Stimulated activated CD8-positive, alpha-beta memory T cell treated with anti-CD3 and anti-CD28 coated beads, Interleukin-4, amount 100 ng/mL, for 4 hours (primary cell): ENCODE results near the gene TCFL5.

Experiments used
- DNase-seq, 2 donors: peaks; one replicate each; pipeline ENCODE4 v3.0.0-alpha.2; 2020; ENCODE audit warnings: low read depth in 2 of 2, low spot score in 1 of 2

The TCFL5 gene

DNA sequence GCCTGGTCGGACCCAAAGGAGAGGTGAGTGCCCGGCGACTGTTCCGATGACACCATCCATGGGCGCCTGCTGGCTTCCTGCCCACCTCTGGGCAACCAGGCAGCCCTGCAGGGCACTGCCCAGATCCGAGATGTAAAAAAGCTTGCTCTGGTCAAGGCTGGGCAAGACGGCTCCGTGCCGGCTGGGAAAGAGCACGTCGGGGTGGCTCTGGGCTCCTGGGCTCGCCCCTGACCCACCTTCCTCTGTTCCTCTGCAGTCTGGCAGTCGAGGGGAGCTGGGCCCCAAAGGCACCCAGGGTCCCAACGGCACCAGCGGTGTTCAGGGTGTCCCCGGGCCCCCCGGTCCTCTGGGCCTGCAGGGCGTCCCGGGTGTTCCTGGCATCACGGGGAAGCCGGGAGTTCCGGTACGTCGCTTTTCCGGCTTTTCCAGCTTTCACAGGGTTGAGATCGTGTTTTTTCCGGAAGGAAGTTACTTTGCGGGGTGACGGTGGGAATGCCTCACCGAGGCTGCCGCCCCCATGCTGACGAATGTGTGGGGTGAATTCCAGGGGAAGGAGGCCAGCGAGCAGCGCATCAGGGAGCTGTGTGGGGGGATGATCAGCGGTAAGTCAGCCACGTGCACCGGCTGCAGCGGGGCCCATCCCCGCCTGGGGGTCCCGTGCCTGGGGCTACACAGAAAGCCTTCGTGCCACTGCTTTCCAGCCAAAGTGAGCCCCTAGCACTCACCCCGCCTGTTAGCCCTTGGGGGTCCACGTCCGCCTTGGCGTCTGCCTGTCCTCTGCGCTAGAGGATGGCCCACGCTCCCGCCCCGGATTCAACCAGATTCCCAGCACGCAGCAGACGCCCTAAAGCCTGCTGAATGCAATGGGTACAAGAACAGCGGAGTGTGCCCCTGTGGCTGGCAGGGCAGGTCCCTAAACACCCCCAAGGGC lies 25.4 kb downstream of the TCFL5 start:
- no peak for DNase-seq

DNA sequence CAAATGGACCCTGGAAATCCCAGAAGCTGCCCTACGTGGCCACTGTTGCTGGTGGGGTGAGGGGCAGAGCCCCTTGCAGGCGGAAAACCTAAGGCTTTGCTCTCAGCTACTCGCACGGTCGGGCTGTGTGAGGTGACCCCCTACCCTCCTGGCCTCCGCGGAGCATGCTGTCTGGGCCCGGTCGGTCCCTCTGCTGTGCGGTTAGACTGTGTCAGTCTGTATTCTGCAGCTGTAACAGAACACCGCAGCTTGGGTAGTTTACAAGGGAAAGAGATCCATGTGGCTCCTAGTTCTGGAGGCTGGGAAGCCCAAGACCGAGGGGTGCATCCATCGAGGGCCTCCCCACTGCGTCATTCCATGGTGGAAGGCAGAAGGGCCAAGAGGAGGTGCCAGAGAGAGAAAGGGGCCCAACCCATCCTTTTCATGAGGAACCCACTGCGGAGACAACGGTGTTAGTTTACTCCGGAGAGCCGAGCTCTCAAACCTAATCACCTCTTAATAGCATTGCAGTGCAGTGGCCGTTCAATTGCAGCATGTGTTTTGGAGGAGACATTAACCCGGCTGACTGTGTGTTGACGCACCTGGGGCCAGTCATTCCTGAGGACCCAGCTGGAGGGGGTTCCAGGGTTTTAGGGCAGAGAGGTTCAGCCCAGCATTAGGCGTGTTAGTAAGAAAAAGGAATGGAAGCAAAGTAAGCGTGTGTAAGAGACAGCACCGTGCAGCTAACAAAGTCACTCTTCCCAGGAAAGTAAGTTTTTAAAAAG lies 26.5 kb downstream of the TCFL5 start:
- DNase-seq = no peak

DNA sequence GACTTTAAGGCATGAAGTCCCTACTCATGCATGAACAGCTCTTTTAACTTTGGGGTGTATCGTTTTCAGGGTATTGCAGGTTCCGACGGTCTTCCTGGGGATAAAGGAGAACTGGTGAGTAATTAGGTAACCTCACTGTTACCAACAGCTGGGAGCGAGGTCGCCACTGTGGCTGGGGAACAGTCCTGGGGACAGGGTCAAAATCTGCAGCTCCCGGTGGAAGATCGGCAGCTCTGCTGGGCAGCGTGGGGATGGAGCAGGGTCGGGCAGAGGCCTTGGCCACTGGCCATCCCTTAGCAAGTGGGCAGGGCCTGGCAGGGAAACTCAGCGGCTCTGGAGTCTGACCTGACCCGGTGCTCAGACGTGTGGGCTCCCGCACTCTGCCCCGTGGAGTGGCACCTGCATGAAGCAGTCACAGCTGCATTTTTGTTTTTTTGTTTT lies 28.7 kb downstream of the TCFL5 start:
- no peak for DNase-seq

DNA sequence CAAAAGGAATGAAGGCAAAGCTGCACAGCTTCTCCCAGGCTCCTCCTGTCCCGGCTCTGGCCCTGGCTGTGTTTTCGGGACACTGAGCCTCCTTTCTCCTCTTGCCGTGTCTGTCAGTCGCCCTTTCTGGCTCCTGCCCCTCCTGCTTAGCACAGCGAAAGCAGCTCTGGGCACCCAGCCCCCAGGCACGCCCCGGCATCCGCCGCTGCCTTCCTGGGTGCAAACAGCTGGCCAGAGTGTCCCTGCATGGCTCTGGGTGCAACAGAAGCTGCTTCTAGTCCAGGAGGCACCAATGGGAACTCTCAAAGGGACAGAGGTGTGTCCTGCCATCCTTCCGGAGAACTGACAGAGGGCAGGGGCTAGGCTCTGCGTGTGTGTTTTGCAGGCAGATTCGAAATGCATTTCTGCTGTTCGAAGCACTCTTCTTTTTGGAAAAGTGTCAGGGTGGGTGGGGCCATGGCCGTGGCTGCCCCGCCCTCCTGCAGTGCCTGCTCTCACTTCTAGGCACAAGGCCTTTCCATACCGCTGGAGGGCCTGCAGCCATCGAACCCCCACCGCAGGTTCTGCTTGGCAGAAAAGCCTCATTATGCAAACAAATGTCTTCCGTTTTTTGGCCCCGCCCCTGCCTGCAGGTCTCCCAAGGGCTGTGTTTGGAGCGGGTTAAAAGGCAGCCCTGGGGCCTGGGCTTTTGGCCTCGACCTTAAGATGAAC lies 29.3 kb downstream of the TCFL5 start:
- no peak for DNase-seq

DNA sequence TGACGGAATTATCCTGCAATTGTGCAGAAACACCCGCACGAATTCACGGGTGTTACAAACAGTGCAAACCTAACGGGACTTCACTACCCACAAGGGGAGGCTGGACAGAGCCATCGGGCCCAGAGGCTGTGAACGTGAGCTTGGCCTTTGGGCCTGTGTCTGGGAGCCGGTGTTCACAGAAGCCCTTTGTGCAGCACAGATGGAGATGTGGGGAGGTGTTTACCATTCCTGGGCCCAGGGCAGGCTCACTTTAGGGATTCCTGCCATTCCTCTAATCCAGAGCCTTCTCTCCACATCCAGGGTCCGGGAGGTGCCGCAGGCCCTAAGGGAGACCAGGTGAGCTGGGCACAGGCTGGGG lies 29.8 kb downstream of the TCFL5 start:
- DNase-seq = no peak

DNA sequence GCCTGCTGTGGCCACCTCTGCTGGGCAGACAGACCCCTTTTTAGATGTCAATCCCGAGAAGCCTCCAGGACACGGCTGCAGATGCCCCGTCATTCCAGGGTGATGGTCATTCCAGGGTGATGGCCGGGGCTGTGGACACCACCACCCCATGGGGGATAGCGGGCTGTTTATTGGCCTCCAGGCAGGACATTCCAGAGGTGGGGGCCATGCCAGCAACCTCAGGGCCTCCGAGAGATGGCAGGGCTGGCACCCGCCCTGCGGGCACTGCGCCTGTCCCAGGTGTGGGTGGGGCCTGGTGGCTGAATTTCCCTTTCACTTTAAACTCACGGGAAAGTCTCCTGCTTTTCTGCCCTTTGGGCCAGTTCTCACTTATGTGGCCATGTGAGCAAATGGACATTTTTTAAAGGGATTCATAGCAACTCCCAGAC lies 30.2 kb downstream of the TCFL5 start:
- no peak for DNase-seq

DNA sequence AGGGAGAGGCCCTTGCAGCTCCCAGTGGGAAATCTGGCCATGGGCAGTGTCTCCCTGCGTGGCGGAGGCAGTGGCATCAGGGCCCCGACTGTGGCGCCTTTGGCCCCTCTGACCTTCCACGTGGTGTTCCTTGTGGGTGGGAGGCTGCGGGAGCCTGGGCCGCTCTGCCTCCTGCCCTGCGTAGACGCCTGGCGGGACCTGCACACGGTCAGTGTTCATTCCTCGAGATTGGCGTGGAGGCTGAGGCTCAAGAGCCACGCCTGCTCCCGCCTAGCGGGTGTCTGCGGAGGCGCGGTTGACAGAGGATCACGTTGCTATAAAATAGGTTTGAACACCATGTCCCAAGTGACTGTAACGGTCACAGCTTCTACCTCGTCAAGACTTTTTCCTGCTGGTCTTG lies 30.8 kb downstream of the TCFL5 start:
- DNase-seq = no peak

DNA sequence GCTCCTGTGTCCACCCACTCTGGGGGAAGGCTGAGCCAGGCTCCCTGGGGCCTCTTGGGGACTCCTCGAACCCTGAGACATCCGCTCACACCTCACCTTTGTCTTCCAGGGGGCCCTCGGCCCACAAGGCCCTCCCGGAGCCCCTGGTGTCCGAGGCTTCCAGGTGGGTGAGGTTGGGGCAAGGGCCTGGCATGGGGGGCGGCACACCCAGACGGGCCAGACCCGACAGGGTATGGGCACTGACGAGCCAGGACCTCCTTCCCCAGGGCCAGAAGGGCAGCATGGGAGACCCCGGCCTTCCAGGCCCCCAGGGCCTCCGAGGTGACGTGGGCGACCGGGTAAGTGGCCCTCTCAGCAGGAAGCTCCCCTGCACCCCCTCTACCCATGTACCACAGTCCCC lies 31.4 kb downstream of the TCFL5 start:
- DNase-seq = no peak

DNA sequence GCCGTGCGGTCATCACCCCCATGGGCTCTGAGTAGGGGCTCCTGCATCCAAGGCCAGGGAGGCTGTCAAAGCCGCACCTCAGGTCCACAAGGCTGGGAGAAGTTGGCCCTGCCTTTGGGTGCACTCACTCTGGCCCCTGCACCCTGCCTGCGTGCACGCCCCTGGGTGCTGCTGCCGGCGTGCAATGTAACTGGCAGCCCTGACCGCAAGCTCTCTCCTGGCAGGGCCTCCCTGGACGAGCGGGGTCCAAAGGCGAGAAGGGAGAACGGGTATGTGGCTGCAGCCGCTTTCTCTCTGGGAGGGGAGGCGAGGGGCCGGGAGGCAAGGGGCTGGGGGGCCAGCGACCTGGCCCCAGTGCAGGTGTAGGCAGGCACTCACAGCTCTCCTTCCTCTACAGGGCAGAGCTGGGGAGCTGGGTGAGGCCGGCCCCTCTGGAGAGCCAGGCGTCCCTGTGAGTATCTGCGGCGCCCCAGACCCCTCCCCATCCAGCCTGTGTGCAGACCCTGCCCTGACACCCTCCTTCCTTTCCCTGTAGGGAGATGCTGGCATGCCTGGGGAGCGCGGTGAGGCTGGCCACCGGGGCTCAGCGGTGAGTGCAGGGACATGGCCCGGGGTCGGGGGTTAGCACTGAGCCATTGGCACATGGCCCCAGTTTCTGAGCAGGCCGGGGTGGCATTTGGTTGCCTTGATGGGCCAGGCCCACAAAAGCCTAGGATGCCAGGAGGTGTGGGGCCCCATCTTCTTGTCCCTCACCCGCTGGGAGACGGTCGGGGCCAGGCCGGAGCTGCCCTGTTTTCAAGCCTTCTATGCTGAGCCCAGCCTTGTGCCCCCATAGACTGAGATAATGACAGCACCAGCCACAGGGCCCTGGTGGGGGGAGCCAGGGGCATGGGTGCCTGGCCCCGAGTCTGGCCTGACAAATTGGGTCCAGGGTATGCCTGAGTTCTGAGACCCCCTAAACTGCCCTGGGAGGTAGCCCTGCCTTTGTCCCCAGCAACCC lies 32.1 kb downstream of the TCFL5 start:
- no peak for DNase-seq

DNA sequence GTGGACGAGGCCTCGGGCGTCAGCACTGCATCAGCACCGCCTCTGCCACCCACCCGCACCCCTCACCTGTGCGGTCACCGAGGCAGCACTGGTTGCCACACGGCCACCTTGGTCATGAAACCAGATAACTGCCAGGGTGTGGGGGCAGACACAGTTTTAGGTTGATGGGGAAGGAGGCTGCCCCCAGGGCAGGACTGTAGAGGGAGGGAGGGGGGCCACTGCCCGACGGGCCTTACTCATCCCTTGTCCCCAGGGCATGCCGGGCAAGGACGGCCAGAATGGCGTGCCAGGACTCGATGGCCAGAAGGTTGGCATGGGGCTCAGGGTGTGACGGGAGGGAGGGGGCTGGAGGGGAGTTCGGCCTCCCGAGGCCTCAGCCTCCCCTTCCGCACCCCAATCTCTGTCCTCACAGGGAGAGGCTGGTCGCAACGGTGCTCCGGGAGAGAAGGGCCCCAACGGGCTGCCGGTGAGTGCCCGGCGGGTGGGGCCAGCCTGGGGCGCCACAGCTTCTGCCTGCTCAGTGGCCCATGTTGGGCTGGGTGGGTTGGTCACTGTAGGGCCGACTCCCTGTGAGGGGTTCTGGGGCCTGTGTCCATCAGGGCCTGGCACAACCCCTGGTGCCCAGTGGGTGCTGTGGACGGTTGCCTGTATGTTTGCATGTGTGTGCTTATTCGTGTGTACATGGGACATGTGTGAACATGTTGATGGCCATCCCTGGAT lies 33.0 kb downstream of the TCFL5 start:
- no peak for DNase-seq

DNA sequence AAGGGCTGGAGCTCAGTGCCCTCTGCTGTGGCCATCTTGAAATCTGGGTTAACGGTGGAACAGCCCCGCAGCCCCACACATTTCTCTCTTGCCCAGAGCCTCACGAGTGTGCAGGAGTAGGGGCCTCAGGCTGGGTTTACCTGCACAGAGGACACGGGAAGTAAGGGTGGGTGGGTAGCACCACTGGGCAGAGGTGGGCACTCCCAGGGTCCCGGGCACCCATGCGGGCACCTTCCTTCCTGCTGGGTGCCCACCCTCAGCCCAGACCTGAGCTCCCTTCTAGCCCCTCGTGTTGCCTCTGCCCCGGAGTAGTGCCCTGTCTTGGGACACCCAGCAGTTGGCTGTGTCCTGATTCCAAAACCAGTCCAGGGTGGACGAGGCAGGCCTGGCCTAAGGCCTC lies 33.6 kb downstream of the TCFL5 start:
- no peak for DNase-seq

DNA sequence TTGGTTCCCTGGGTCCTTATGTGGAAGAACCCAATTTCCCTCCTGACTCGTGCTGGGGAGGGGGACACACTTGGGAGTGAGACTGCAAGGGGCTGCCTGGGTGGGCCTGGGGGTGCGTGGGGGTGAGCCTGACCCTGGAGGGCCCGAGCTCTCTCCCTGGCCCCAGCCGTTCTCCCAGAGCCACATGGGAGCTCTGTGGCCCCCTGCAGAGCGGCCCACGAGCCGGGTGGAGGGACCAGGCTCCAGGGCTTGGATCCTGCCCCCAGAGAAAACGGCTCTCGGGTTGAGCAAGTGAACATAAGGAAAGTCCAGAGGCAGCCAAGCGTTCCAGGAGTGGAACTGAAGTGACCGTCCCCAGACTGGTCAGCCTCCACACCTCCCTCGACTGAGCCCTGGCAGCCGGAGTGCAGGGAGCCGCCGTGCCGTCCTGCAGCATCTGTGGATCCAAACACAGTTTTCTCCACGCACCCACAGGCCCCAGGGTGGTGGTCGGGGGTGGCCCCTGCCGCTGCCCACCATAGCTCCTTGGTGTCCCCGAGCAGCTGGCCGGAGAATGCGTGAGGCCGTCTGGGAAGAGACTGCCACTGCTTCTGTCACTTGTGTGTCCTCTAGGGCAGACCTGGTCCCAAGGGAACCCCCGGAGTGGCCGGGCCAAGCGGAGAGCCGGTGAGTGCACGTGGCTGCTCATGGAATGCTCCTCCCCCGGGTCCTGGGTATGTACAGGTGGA lies 34.1 kb downstream of the TCFL5 start:
- no peak for DNase-seq

DNA sequence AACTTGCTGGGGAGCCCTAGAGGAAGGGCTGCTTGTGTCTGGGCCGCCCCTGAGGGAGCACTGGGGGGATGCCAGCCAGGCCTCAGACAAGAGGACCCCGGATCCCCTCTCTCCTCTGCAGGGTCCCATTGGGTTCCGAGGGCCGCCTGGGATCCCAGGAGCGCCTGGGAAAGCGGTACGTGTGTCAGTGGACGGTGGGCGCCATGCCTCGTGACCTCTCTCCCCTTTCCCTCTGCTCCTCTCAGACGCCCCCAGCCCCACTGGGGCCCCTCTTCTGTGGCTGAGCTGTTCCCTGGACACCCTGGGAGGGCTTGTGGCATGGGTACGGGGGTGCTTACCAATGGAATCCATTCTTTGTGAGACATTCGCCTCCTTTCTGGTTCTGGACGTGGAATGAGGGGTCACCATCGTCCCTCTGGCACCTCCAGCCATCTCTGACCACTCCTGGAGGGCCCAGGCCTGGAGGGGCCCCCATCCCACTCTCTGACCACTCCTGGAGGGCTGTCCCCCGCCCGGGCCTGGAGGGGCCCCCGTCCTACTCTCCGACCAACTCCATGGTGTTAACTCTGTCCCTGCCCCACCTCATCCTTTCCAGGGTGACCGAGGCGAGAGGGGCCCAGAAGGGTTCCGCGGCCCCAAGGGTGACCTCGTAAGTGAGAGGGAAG lies 34.8 kb downstream of the TCFL5 start:
- DNase-seq = no peak

DNA sequence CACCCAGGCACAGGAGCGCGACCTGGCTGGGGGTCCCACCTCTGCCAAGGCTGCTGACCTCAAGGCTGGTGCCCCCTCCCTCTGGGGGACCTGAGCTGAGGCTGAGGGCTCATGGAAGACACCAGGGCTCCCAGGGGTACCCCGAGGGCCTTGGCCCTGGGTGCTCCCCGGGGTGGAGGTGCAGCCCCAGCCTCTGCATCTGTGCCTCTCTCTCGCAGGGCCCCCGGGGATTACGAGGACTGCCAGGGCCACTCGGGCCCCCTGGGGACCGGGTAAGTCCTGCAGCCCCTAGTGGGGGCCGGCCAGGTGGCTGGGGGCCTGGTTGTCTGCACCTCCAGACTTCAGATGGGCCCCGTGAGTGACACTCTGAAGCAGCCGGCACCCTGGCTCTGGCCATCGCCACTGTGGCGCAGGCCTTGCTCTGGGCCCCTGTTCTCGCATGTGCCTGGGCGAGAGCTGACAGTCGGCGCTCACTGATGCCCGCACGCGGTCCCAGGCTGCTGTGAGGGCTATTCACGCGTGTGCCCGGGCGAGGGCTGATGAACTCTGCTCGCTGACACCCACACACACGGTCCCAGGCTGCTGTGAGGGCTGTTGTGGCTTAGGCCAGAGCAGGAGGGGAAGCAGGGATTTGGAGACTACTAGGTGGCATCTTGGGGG lies 35.5 kb downstream of the TCFL5 start:
- DNase-seq = no peak

DNA sequence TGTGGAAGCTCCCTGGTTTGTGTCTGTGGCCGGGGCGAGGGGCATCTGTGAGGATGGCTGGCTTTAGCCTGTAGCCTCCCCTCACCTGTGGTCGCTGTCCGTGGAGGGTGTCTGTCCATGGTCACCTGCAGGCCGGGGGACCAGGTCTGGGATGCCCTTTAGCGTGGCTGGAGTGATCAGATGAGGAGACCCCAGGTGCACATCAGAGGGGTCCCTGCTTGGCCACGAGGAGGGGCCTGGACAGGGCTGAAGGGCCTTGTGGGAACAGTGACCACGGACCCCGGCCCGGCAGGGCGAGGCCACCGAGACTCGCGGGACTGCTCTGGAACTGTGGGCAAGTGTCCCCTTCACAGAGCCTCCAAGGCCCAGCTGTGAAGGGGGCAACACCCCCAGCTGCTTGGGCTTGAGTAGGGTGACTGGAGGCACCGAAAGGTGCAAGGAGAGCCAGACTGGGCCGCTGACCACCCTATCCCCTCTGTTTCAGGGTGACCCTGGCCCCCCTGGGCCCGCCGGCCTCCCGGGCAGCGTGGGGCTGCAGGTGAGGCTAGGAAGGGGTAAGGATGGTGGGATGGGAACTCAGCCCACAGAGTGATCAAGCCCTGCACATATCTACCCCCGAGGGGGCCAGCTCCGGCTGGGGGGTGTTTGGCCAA lies 36.2 kb downstream of the TCFL5 start:
- no peak for DNase-seq

DNA sequence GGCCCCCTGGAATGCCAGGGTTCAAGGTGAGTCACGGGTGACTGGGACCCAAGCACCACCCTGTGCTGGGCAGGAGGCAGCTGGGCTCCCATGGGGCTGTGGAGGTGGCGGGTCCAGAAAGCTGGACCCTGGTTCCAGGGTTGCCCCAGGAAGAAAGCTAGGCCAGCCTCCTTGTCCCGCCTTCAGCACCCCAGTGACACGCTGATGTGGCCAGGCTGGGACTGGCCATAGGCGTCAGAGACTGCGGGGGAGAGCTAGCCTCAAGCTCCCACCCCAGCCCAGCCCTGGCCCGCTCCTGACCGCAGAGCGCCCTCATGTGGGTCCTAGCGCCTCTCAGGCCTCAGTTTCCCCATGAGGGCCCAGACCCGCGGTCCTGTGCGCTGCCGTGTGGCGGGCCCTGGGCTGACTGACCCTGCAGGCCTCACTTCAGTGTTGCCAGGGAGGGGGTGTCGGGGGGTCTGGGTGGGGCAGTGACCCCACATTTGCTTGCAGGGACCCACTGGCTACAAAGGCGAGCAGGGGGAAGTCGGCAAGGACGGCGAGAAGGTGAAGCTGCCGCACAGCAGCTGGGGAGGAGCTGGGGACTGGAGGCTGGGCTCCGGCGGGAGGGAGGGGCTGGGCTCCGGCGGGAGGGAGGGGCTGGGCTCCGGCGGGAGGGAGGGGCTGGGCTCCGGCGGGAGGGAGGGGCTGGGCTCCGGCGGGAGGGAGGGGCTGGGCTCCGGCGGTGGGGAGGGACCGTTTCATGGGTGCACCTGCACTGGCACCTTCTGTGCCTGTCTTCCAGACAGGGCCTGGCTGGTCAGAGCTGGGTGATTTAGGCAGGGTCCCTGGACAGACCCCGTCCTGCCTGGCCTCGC lies 36.9 kb downstream of the TCFL5 start:
- DNase-seq = no peak
